Activated CD4-positive, CD25-positive, alpha-beta regulatory T cell treated with anti-CD3 and anti-CD28 coated beads, Interleukin-2, amount 50 U/mL, for 24 hours (primary cell): ENCODE results near the gene ATG9A.
A peak's percentile ranks its signal among the peaks of the same experiment; 100 is the strongest.

ENCODE experiments used
- ATAC-seq, 2 donors: fragments of 150-1000 bp; cut with Tn5 transposase; one replicate each; pipeline ENCODE4 v1.10.0; 2021; ENCODE audit warnings: mild to moderate bottlenecking in 1 of 2, moderate library complexity in 1 of 2

ATG9A gene

DNA sequence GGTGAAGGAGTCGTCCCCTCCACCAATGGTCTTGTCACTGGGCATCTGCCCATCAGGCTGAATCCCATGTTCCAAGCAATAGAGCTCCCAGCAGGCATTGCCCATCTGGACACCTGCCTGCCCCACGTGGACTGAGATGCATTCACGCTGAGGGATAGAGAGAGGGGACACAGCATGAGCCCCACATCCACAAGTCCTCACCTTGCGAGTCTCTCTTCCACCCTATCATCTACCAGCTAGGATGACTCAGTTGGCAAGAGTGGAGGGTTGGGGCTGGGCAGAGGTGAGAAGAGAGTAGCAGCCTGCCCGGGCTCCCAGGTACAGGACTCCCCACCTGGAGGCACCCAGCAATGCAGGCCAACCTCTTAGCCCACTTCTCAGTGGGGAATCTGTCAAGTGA lies 22.6 kb upstream of the ATG9A start:
- ATAC-seq: peak in 1 of 2 donors; percentile 2

DNA sequence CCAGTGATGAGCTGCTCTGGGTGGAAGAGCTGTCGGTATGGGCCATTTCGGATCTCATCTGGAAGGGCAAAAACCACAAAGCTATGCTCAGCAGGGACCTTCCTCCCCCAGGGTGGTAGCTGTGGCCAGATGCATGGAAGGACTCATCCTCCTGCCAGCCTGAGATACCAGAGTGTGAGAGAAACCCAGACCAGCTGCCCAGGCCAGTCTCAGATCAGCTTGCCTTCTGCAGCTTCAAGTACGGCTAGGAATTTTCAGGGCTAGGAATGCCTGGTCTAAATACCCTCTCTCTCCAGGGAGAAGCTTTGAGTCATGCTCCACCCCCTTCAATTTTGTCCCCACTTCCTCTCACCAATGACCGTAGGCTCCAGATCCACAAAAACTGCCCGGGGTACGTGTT lies 22.2 kb upstream of the ATG9A start:
- ATAC-seq: no peak

DNA sequence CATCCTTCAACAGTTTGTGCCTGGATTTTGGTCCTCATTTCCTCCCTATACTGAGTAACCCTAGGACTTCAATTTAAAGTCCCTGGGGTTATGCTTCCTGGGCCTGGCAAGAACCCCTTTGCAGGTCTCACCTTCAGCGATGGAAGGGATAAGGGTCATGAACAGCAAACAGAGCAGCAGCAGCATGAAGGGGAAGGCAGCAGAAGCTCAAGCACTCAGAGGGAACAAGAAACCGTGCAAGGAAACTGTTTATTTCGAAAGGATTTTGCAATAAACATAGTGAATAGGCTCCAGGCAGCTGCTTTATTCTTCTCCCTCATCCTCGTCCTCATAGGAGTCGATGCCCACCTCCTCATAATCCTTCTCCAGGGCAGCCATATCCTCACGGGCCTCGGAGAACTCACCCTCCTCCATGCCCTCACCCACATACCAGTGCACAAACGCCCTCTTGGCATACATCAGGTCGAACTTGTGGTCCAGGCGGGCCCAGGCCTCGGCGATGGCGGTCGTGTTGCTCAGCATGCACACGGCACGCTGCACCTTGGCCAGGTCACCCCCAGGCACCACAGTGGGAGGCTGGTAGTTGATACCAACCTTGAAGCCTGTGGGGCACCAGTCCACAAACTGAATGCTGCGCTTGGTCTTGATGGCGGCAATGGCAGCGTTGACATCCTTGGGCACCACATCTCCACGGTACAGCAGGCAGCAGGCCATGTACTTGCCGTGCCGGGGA lies 20.8 kb upstream of the ATG9A start:
- no peak for ATAC-seq

DNA sequence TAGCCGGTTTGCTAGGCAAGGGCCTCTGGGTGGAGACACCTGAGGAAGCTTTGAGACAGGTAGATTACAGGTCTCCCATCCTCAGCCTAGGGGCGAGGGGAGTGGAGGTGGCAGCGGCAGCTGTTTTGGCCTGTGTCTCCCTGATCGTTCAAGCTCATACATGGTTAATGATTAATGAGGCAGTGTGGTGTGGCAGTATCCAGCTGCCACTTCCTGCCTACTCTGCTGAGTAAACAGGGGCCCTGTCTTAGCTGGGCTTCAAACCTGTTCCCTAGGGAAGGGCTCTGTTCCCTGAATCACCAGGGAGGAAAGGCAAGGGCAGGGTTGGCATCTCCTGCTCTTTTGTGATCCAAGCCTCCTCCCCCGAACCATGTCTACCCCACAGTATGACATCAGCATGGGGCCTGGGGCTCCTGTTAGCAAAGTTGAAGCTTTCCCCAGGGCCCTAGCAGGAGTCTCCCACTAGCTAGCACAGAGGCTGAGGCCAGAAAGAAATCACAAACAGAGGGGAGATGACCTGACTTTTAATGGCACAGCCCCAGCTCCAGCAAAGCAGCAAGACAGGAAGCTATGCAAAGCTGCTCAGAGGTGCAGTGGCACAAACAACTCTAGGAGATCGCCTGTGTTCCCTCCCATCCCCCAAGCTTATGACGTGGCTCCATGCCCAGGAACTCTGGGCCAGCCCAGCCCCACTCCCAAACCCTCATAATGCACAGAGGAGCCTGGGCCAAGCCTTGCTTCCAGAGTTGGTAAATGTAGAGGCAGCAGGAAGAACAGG lies 20.0 kb upstream of the ATG9A start:
- no peak for ATAC-seq

- ATAC-seq: no peak
Measured at GRCh38 chr2:219248845-219249202, 19.4 kb upstream of the ATG9A start.

GRCh38 chr2:219247678-219248642 lies 18.5 kb upstream of the ATG9A start:
- ATAC-seq: peak; percentile 57 to 59

DNA sequence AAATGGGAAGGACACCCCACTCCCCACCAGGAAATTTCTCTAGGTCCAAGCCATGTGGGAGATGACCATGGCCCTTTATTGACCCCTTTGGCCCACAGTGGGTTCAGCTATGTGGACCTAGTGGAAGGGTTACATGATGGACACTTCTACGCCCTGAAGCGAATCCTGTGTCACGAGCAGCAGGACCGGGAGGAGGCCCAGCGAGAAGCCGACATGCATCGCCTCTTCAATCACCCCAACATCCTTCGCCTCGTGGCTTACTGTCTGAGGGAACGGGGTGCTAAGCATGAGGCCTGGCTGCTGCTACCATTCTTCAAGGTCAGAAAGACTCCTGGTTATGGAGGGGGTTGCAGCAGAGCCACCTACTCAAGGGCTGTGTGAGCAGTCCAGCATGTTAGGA lies 17.1 kb upstream of the ATG9A start:
- no peak for ATAC-seq

GRCh38 chr2:219245899-219246230 lies 16.4 kb upstream of the ATG9A start:
- ATAC-seq: no peak

DNA sequence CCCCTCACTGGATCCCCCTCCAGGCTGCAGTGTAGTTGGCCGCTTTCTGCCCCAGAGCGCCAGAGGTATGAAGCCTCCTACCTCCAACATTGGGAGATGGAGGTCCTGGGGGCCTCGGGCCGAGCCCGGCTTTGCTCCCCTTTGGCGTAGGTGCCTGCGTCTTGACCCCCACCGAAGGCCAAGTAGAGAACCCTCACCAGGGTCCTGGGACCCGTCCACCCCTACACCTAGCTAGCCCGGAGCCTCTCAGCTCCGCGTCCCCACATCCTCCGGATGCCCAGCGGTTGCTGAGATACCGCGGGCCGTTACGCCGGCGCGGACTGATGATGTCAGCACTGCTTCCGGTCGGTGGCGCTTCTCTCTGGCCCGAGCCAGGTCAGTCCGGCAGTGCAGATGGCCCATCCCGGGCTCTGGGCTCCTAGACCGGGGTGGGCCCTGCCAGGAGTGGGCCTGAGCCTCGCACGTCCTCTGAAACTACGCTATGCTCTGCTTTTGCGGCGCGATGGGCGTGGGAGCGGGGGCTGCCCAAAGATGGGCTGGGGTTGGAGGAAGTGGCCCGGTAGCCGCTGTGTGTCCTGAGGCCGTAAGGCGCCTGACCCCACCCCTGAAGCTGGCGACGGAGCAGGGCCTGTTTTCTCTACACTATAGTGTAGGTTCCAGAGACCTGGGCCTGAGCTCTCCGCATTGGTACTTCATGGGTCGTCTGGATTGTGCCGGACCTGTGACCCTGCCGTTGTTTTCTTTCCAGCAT lies 15.9 kb upstream of the ATG9A start, which contains the start of the genes GLB1L and STK16:
Gene GLB1L, minus strand, starts transcription at position 297 of the 751 bp plus-strand sequence. CDS start 1,871 bp downstream, outside the sequence.
Gene STK16, plus strand, starts transcription at position 332 of the 751 bp plus-strand sequence. CDS start 521 bp downstream, outside the sequence.
- ATAC-seq: peak; percentile 84 to 86

DNA sequence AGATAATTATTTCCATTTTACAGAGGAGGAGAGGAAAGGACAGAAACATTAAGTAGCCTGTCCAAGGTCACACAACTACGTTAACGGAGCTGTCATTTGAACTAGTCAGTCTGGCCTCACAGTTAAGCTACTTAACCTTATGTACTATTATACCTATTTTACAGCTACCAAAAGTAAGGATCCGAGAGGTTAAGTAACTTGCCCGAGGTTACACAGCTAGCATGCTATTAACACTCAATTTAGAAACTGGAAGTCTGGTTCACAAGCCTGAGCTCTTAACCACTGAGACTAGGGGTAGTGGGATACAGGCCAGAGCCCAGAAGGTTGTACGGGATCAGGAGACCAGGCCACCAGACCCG lies 15.3 kb upstream of the ATG9A start:
- ATAC-seq: no peak

DNA sequence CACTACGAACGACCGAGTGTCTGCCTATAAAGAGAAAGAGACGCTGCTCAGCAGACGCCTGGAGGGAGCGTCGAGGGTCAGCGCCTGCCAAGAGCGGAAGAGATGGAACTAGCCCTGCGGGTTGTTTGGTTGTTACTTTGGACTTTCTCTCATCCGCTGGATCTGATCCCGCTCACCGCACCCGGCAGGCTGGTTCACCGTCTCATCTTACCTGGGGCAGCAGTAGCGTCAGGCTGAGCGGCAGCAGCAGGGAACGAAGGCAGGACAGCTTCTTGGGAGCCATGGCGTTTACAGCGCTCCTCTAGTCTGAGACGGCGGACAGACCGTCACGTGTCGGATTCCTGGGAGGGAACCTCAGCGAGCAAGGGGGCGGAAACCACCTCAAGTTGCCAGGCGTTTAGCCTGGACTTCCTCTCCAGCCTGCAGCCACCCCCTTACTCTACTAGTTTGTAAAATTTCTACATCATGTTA lies 13.9 kb upstream of the ATG9A start:
- no peak for ATAC-seq

GRCh38 chr2:219234331-219234730 lies 4.9 kb upstream of the ATG9A start:
- no peak for ATAC-seq

DNA sequence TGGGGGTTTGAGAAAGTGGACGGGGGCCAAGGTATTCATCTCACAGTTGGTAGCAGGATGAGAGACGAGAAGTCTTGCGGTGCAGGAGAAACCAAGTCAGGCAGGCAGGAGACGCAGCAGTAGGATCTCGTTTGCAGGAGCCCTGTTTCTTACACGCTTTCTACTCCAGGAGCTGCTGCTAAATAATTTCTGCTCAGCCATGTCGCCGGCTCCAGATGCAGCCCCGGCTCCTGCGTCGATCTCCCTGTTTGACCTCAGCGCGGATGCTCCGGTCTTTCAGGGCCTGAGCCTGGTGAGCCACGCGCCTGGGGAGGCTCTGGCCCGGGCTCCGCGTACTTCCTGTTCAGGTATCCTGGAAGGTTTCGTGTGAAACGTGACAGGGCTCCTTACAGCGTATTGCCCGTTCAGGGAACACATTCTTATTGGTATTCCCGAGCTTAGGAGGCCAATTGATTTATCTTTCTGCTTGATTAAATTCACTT lies 664 bp upstream of the ATG9A start:
- peak; percentile 7 to 19 for ATAC-seq

- ATAC-seq: no peak
Measured at GRCh38 chr2:219228911-219229304, 528 bp downstream of the ATG9A start.

DNA sequence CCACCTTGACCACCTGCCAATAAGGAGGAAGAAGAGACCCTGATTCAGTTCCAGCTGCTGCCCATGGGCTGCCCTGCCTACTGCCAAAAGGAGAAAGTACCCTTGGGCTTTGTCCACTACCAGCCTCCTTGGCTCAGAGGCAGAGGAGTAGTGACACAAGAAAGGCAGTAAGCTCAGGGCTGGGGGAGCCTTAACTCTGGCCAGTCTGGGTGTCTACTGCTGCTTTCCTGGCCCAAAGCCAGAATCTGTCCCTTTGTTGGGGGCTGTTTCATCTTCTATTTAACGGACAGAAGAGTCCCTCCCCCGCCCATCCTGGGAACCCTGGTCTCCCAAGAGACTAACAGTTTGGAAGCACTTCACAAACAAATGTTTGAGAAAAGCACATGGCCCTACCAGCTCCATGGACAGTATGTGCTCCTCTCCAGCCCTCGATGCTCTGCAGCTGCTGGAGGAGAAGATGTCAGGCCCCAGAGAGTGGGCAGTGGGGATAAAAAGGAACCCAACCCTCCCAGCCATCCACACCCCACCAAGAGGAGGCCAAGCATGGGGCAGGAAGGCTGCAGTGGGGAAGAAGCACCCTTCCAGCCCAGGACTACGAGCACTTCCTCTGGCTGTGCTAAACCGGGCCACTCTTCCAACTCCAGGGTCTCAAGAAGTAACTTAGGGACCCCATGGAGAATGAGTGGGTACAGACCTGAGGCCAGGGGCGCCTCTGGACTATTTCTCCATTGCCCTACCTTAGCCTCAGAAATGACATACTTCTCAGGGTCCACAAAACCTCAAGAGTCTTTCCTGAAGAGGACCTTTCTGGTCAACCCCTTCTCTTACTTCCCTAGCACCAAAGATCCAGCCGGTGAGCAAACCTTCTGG lies 1.2 kb downstream of the ATG9A start:
- ATAC-seq: no peak

DNA sequence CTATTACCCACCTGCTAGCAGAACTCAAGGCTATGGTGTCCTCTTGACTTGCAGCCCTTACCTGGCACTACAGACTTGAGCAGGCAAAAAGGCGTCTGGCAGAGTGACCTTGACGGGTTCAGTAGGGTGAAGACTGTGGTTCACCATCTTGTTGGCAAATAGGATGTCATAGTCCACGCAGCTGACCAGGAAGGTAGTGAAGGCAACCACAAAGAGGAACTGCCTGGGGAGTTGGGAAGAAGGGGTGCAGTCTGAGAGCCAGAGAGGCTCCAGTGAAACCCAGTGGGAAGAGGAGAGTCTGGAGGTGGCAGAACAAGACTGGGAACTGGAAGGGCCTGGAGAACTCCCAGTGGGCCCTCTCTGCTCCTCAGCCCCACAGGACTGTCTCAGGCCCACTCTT lies 4.1 kb downstream of the ATG9A start:
- no peak for ATAC-seq

DNA sequence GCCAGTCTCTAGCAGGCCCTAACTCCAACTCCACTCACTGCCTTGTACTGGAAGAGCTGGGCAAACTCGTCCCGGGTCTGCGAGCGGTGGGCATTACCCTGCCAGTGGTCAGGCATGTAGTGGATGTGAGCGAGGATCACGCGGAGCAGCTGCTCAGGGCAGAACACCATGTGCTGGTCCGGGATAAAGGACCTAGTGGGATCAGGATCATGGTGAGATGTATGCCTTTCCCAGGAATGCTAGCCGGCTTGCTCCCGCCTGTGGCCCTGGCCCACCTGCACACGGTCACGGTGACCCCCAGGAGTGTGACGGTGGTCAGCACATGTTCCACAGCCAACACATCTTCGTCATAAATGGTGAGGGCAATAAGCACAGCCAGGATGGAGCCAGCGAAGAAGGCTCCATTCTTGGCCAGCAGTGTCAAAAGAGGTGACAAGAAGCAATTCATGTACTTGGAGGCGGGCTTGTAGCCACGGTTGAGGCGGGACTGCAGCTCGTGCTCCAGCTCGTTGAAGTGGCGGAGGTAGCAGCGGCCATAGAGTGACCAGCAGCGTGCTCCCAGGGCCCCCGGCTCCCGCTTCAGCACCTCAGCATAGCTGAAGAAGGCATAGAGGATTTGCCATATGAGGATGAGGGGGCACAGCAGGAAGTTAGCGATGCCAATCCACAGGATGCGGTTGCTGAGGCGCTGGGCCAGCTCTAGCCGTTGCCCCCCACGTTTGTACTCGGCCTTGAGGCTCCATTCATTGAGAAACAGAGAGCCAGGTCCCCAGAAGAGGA lies 5.4 kb downstream of the ATG9A start:
- no peak for ATAC-seq

GRCh38 chr2:219221957-219222518 lies 7.4 kb downstream of the ATG9A start:
- no peak for ATAC-seq

DNA sequence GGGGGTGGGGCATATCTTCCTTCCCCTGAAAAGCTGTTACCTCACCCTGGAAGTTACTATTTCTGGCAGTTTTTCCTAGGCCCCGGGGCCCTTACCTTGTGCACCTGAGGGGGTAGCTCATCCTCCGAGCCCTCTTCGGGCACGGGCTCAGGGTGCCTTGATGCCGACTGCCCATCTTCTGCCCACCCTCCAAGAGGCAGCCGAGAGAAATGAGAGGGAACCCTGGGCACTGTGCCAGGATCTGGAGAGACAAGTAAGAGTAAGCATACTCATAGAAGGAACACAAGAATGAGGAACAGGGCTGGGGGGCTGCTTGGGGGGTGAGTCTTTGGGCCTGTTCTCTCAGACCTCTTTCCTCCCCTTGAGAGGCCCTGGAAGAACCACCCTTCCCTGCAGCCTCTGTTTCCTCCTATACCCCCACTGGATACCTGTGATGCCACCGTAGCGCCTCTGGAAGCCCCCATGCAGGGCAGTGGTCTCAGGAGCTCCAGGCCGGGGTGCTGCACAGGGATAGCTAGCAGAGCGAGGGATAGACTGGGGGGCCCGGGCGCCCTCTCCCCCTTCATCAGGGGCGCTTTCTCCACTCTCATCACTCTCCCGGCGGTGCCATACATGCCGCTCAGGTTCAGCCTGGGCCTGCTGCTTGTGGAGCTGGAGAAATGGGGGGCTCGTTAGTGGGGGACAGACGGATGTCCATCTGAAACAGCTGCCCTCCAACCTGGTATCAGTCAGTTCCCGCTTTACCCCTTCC lies 8.6 kb downstream of the ATG9A start:
- ATAC-seq: no peak
